PFSK-1 (cell line): ENCODE measurements around the gene TM4SF20.

Experiments used
- FOXP2 ChIP-seq: optimal IDR thresholded peaks from 2 replicates; pipeline ENCODE3; 2011; ENCODE audit warnings: borderline replicate concordance, control low read depth, inconsistent platforms; ENCODE audit not compliant: insufficient read depth; ENCODE audit errors: extremely low read length, extremely low read depth
- POLR2AphosphoS5 ChIP-seq: IDR thresholded peaks from 2 replicates; pipeline ENCODE4 v1.6.1; 2012; ENCODE audit warnings: low read depth, mild to moderate bottlenecking, control low read depth, low read length, moderate library complexity
- REST ChIP-seq, 2 experiments: IDR thresholded peaks; 2 replicates each; pipeline versions ENCODE4 v1.6.1 to v1.8.0; 2011 to 2012; ENCODE audit warnings: low read depth in 2 of 2, low read length in 2 of 2, control low read depth in 1 of 2, inconsistent platforms in 1 of 2, mild to moderate bottlenecking in 1 of 2, moderate library complexity in 1 of 2; ENCODE audit not compliant: insufficient read depth in 1 of 2
- SIN3A ChIP-seq: IDR thresholded peaks from 2 replicates; pipeline ENCODE4 v1.6.1; 2012; ENCODE audit warnings: mild to moderate bottlenecking, low read length, moderate library complexity, borderline replicate concordance; ENCODE audit not compliant: insufficient read depth
- TAF1 ChIP-seq: IDR thresholded peaks from 2 replicates; pipeline ENCODE4 v1.6.1; 2012; ENCODE audit warnings: low read length, control low read depth, borderline replicate concordance; ENCODE audit not compliant: insufficient read depth

Gene TM4SF20

GRCh38 chr2:227401550-227401949 is 22.4 kb upstream of the TM4SF20 start:
- TF ChIP-seq POLR2AphosphoS5 (no peak), TAF1 (no peak), REST (IDR thresholded peaks at IDR 0.05; ENCODE audit: insufficient read depth in 1 of 2, low read depth in 2 of 2, low read length in 2 of 2) (no peak), SIN3A (no peak), FOXP2 (no peak)

DNA sequence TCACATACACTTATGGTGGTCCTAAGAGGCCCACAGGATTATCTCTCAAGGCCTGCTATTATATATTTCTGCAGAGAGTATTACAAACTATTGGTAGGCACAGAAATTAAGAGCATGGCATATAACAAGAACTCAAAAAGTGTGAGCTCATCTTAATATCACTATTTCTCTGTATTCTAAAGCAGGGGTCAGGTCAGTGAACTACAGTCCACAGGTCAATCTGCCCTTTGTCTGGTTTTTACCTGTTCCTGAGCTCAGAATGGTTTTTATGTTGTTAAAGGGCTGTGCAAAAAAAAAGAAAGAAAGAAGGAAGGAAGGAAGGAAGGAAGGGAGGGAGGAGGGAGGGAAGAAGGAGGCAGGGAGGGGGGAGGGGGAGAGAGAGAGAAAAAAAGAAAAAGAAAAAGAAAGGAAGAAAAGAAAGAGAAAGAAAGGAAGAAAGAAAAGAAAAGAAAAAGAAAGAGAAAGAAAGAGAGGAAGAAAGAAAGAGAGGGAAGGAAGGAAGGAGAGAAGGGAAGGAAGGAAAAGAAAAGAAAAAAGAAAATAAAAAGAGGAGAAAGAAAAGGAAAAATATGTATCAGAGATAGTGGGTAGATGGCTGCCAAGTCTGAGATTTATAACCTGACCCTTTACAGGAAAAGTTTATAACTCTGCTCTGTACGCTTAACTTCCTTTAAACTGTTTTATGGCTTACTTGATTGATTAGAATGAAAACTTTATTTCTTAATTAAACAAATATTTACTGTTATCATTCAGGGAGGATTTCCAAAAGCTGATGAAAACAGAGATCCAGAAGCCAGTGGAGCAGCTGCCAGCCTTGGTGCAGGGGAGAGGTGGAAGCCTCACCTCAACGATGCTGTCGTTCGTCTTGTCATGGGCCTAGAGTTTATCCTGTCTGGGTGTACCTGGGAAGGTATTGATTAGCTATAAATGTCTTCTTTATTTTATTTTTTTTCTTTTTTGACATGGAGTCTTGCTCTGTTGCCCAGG is 19.9 kb upstream of the TM4SF20 start:
- TF ChIP-seq SIN3A (no peak), TAF1 (no peak), POLR2AphosphoS5 (no peak), REST (IDR thresholded peaks at IDR 0.05; ENCODE audit: insufficient read depth in 1 of 2, low read depth in 2 of 2, low read length in 2 of 2) (no peak), FOXP2 (no peak)

DNA sequence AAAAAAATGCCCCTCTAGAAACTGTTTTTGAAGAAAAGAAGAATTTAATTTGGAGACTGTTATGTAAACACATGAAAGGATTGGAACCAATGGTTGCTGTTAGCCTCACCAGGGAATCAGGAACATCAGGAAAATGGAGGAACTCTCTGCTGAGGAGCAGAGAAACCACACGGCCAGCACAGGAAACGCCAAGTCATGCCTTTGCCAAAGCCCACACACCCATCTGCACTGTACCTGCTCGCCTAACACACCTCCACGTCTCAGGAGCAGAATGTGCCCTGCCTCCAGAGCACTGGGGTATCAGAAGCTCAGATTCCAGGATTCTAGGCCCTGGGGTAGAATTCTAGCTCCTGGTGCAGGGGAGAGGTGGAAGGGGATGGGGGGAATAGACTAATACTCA is 18.5 kb upstream of the TM4SF20 start:
- TF ChIP-seq TAF1 (no peak), REST (IDR thresholded peaks at IDR 0.05; ENCODE audit: insufficient read depth in 1 of 2, low read depth in 2 of 2, low read length in 2 of 2) (no peak)

GRCh38 chr2:227395556-227395955 is 16.4 kb upstream of the TM4SF20 start:
- no peak for TF ChIP-seq TAF1
- no peak for TF ChIP-seq REST (IDR thresholded peaks at IDR 0.05; ENCODE audit: insufficient read depth in 1 of 2, low read depth in 2 of 2, low read length in 2 of 2)
- TF ChIP-seq POLR2AphosphoS5, result no peak
- no peak for TF ChIP-seq SIN3A
- TF ChIP-seq FOXP2, result no peak

DNA sequence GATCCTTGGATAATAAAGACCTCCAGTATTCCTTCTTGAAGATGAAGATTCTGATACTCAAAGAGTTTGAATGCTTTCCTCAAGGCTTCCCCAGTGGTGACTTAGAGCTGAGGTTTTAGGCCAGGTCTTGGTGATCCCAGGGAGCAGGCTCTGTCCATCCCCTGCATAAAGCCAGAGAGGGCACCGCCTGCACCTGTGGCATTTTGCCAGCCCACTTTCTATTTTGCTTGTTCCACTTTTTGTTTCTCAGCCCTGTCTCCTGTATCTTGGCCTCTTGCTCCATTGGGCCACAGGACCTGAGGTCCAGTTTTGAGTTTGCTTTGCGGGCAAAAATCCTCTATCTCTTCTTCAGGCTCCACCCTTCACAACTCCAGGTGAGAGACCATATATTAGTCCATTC is 15.3 kb upstream of the TM4SF20 start:
- TF ChIP-seq POLR2AphosphoS5, result no peak
- no peak for TF ChIP-seq TAF1
- TF ChIP-seq REST (IDR thresholded peaks at IDR 0.05; ENCODE audit: insufficient read depth in 1 of 2, low read depth in 2 of 2, low read length in 2 of 2), result no peak
- no peak for TF ChIP-seq FOXP2
- no peak for TF ChIP-seq SIN3A
